K562 (cell line): ENCODE data around the gene SCMH1. TPM values are rescaled to one million over a fixed set of nuclear protein-coding genes. Genes with fewer than 3 reads are reported as not detected.

Source experiments
- ATAC-seq: fragments of 200-7000 bp; cut with Tn5 transposase; 3 replicates; pipeline ENCODE4 v1.9.1; 2020; ENCODE audit warnings: moderate library complexity
- BruUV-seq: library from RNA; stranded (reverse); fragments of 400-500 nt; replicated peaks from 2 replicates; lab custom pipeline; 2021; lab: Mats Ljungman, UMichigan
- CTCF ChIA-PET: fragments of 300-600 bp; formaldehyde crosslinking; extraction: SDS; loops from one replicate; lab custom pipeline; 2021; ENCODE audit warnings: low intra/inter-chr PET ratio; lab: Yijun Ruan, JAX
- POLR2A ChIA-PET: fragments of 300-600, 350-650 bp; sonication (Branson Sonifier 250); formaldehyde crosslinking; extraction: SDS; loops from one replicate; lab custom pipeline; 2021; ENCODE audit warnings: antibody characterized with exemption, inconsistent platforms; lab: Yijun Ruan, JAX
- DNase-seq, 4 experiments: peaks; one replicate each; pipeline versions ENCODE4 v3.0.0 to v3.0.0-alpha.2; 2011 to 2018; ENCODE audit warnings: low spot score in 3 of 4, mixed read lengths in 3 of 4; ENCODE audit errors: extremely low read depth in 1 of 4
- FAIRE-seq: peaks from 2 replicates; lab custom pipeline; 2011; peaks lifted over from hg19 to GRCh38; lab: Jason Lieb, UNC
- H2AFZ ChIP-seq: 2 replicates; pipeline ENCODE4 v1.6.0; 2011; ENCODE audit warnings: low read depth, low read length, control low read depth, inconsistent platforms
- H3K27ac ChIP-seq: fragments of 200-600 bp; 3 replicates; pipeline ENCODE4 v1.8.0; 2011; ENCODE audit warnings: low read depth, mild to moderate bottlenecking, control low read depth, inconsistent platforms, low read length, moderate library complexity, mixed read lengths; ENCODE audit errors: extremely low read depth
- H3K27me3 ChIP-seq, 2 experiments: fragments of 300-600 bp in 1 of 2; 2 replicates in 1 of 2; 3 replicates in 1 of 2; pipeline versions ENCODE4 v1.6.0 to v1.8.0; 2011; ENCODE audit warnings: inconsistent platforms in 2 of 2, low read length in 2 of 2, mild to moderate bottlenecking in 1 of 2, mixed read lengths in 1 of 2, moderate library complexity in 1 of 2; ENCODE audit not compliant: control insufficient read depth in 2 of 2, insufficient read depth in 2 of 2
- H3K36me3 ChIP-seq: fragments of 300-600 bp; 3 replicates; pipeline ENCODE4 v1.8.0; 2011; ENCODE audit warnings: mild to moderate bottlenecking, low read length, inconsistent platforms; ENCODE audit not compliant: control insufficient read depth, insufficient read depth
- H3K4me1 ChIP-seq, 2 experiments: fragments of 200-600 bp in 1 of 2; replicated peaks in 1 of 2; 2 replicates in 1 of 2; 3 replicates in 1 of 2; pipeline versions ENCODE4 v1.5.1 to v1.8.0; 2011; ENCODE audit warnings: inconsistent platforms in 2 of 2, low read length in 2 of 2, mild to moderate bottlenecking in 1 of 2, mixed read lengths in 1 of 2, moderate library complexity in 1 of 2; ENCODE audit not compliant: control insufficient read depth in 2 of 2, insufficient read depth in 2 of 2
- H3K4me2 ChIP-seq: 2 replicates; pipeline ENCODE4 v1.6.1; 2011; ENCODE audit warnings: low read length, control low read depth, inconsistent platforms, mixed read lengths; ENCODE audit not compliant: insufficient read depth
- H3K4me3 ChIP-seq: fragments of 200-600 bp; sonication (generic), shearing (Covaris generic); 2 replicates; pipeline ENCODE4 v1.5.1; 2016; ENCODE audit warnings: control low read depth, inconsistent platforms
- H3K79me2 ChIP-seq: fragments of 200-600 bp; 3 replicates; pipeline ENCODE4 v1.8.0; 2011; ENCODE audit warnings: low read length, inconsistent platforms; ENCODE audit not compliant: control insufficient read depth, insufficient read depth
- H3K9ac ChIP-seq, 2 experiments: 2 replicates each; pipeline versions ENCODE4 v1.6.0 to v1.6.1; 2011; ENCODE audit warnings: low read depth in 2 of 2, low read length in 2 of 2, control low read depth in 1 of 2, inconsistent platforms in 1 of 2, mild to moderate bottlenecking in 1 of 2, mixed read lengths in 1 of 2; ENCODE audit not compliant: insufficient read depth in 1 of 2
- H3K9me1 ChIP-seq: one replicate; pipeline ENCODE4 v1.6.0; 2011; ENCODE audit warnings: inconsistent platforms, mild to moderate bottlenecking, low read length, moderate library complexity; ENCODE audit not compliant: control insufficient read depth, insufficient read depth
- H3K9me3 ChIP-seq: replicated peaks from 2 replicates; pipeline ENCODE4 v1.5.1; 2011; ENCODE audit warnings: low read depth, low read length, inconsistent platforms; ENCODE audit not compliant: control insufficient read depth, insufficient read depth
- H4K20me1 ChIP-seq: replicated peaks from 2 replicates; pipeline ENCODE4 v1.6.1; 2011; ENCODE audit warnings: low read length, inconsistent platforms, mixed read lengths; ENCODE audit not compliant: control insufficient read depth, insufficient read depth
- CBX3 ChIP-seq, 2 experiments: IDR thresholded peaks; 1 replicate in 1 of 2; 2 replicates in 1 of 2; pipeline ENCODE4 v1.6.1; 2012; ENCODE audit warnings: inconsistent platforms in 2 of 2, low read length in 2 of 2, borderline replicate concordance in 1 of 2, control low read depth in 1 of 2
- CEBPB ChIP-seq: fragments of 450-650 bp; IDR thresholded peaks from 2 replicates; pipeline ENCODE4 v1.6.1; 2016; ENCODE audit warnings: missing genetic modification characterization, missing compliant biosample characterization
- KLF6 ChIP-seq: fragments of 250-450 bp; sonication (Bioruptor Pico); IDR thresholded peaks from 2 replicates; pipeline ENCODE4 v1.4.0; 2020; ENCODE audit warnings: mild to moderate bottlenecking, moderate library complexity, borderline replicate concordance
- ZNF584 ChIP-seq: fragments of 200-800 bp; sonication (Bioruptor generic); IDR thresholded peaks from 2 replicates; pipeline ENCODE4 v1.6.1; 2016; ENCODE audit warnings: low read depth, mild to moderate bottlenecking, missing genetic modification characterization, missing compliant biosample characterization
- WGBS: fragments of 100-300 bp; shearing (Covaris generic); methylation state at CpG from one replicate; pipeline ENCODE4 v1.1.6; 2016; ENCODE audit warnings: low coverage, mixed read lengths; ENCODE audit not compliant: insufficient coverage; ENCODE audit errors: missing lambda C conversion rate; 5-methylcytosine and 5-hydroxymethylcytosine counted together
- in situ Hi-C: fragments of 300-500 bp; cut with MboI; formaldehyde crosslinking; loops from 4 replicates; pipeline ENCODE4 v1.15.0; 2018; ENCODE audit warnings: inconsistent platforms, mixed read lengths
- intact Hi-C: fragments of 100-400 bp; cut with micrococcal nuclease; formaldehyde crosslinking; loops from 2 replicates; pipeline ENCODE4 v1.14.2; 2022
- polyA plus RNA-seq, 8 experiments: library from polyadenylated mRNA; depleted of rRNA in 4 of 8; stranded (reverse) in 5 of 8; unstranded in 3 of 8; fragments of >200 nt; fragmentation: Nextera tagmentation in 2 of 8; fragmentation: Illumina TruSeq in 1 of 8; extraction: Ambion mirVana in 2 of 8; extraction: Trizol in 1 of 8; gene quantifications; 2 replicates each; pipeline versions ENCODE4 v1.2.1 to v1.2.3, GENCODE V29; 2011 to 2014; ENCODE audit warnings: inconsistent platforms in 1 of 8, missing spikeins in 1 of 8
- total RNA-seq, 7 experiments: library from RNA; depleted of rRNA in 6 of 7; stranded (reverse); fragments of >200 nt in 6 of 7; fragmentation: Illumina TruSeq in 2 of 7; extraction: Trizol in 2 of 7; gene quantifications; 2 replicates each; pipeline versions ENCODE4 v1.2.1 to v1.2.3, GENCODE V29; 2011 to 2021; ENCODE audit warnings: low replicate concordance in 1 of 7

Gene SCMH1
- total and polyA plus RNA-seq, 9 of the 15 experiments (the other 6 are each of a cell fraction or from before 2014, with no cell fraction given), result 8.5 to 37.0 (median 26.8) TPM

DNA sequence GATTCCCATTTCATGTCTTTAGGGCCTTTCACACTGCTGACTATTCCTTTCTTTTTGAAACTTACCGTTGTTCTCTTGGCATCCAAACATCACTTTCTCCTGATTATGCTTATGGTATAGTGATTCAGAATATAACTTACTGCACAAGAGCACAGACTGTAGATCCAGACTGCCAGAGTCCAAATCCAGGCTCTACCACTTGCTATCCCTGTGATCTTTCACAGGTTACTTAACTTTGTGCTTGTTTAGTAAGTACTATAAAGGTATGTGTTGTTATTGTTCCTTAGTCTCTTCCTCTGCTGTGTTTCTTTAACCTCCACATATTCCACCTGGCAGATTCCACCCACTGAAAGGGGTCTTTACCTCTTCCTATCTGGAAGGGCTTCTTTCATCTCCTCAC lies 8.4 kb downstream of the SCMH1 start:
- no TSS peak for BruUV-seq
- ChIA-PET POLR2A (interaction anchor here (0.7 to 0.9 kb wide), 2 partner anchors 72 to 651 kb away, joined by 3 to 4 read pairs; no protein-coding TSS in a partner anchor), CTCF (no interaction called here)
- FAIRE-seq, result peak; percentile 23
- Histone ChIP-seq H3K27ac (no peak overlapping the region), H3K4me2 (no peak overlapping the region), H3K27me3 (no peaks in the 10 kb centered on the region), H3K4me3 (no peak overlapping the region), H3K79me2 (peaks cover 49% of the 10 kb centered on the region), H3K9ac (no peak overlapping the region), H4K20me1 (peaks cover 17% of the 10 kb centered on the region; the same call in 1 of the 2 replicates), H2AFZ (no peak overlapping the region), H3K9me1 (no peaks in the 10 kb centered on the region), H3K9me3 (no peaks in the 10 kb centered on the region), H3K36me3 (no peaks in the 10 kb centered on the region), H3K4me1 (peaks cover 1 to 16% of the 10 kb centered on the region in 2 experiments; a peak in 3 of 5 replicates)
- peak; percentile 13; the same call in 1 of the 3 replicates for ATAC-seq
- DNase-seq, result no peak
- TF ChIP-seq ZNF584 (CRISPR knock-in tag), result no peak
- no peak for TF ChIP-seq CBX3 (IDR thresholded peaks at IDR 0.05; ENCODE audit: borderline replicate concordance in 1 of 2, low read length in 2 of 2)
- WGBS, result 41% methylated on average over 1 of the region's 1 CpG
- intact Hi-C loops (no loop called here), in situ Hi-C loops (no loop called here)

- WGBS, result 48% methylated on average over 3 of the region's 3 CpGs
- in situ Hi-C loops, result no loop called here
- no peaks in the 10 kb centered on the region for H3K9me1 ChIP-seq
- TF ChIP-seq CEBPB (0 out of 2 replicates have a peak, but pooled peaks have one; percentile 21), KLF6 (CRISPR knock-in tag) (no peak)
- DNase-seq (no peak), FAIRE-seq (no peak), ATAC-seq (no peak)
- no peak overlapping the region for H3K4me3 ChIP-seq
- peaks cover 0 to 12% of the 10 kb centered on the region in 2 experiments; a peak in 2 of 5 replicates for H3K4me1 ChIP-seq
- H3K9ac ChIP-seq, result no peak overlapping the region
- POLR2A ChIA-PET, result no interaction called here
- no peaks in the 10 kb centered on the region for H3K36me3 ChIP-seq
- H3K79me2 ChIP-seq, result peaks cover 35% of the 10 kb centered on the region
- intact Hi-C loops, result no loop called here
- H3K27ac ChIP-seq, result no peak overlapping the region
- H3K4me2 ChIP-seq, result no peak overlapping the region
- peaks cover 12% of the 10 kb centered on the region; the same call in 1 of the 2 replicates for H4K20me1 ChIP-seq
- no peak overlapping the region for H2AFZ ChIP-seq
- CTCF ChIA-PET, result no interaction called here
- no TSS peak for BruUV-seq
- H3K27me3 ChIP-seq, result no peaks in the 10 kb centered on the region
- no peaks in the 10 kb centered on the region for H3K9me3 ChIP-seq
Measured at GRCh38 chr1:41232305-41232704, 9.8 kb downstream of the SCMH1 start.
